ENCODE measurements around the gene NAT16. TPM values are rescaled to one million over a fixed set of nuclear protein-coding genes. Genes with fewer than 3 reads are reported as not detected.
A peak's percentile ranks its signal among the peaks of the same experiment; 100 is the strongest.

NAT16 gene
- total and polyA plus RNA-seq, 2 of the 8 experiments (the other 6 are each of a cell fraction or from before 2014, with no cell fraction given), result 0.26 to 0.84 TPM

DNA sequence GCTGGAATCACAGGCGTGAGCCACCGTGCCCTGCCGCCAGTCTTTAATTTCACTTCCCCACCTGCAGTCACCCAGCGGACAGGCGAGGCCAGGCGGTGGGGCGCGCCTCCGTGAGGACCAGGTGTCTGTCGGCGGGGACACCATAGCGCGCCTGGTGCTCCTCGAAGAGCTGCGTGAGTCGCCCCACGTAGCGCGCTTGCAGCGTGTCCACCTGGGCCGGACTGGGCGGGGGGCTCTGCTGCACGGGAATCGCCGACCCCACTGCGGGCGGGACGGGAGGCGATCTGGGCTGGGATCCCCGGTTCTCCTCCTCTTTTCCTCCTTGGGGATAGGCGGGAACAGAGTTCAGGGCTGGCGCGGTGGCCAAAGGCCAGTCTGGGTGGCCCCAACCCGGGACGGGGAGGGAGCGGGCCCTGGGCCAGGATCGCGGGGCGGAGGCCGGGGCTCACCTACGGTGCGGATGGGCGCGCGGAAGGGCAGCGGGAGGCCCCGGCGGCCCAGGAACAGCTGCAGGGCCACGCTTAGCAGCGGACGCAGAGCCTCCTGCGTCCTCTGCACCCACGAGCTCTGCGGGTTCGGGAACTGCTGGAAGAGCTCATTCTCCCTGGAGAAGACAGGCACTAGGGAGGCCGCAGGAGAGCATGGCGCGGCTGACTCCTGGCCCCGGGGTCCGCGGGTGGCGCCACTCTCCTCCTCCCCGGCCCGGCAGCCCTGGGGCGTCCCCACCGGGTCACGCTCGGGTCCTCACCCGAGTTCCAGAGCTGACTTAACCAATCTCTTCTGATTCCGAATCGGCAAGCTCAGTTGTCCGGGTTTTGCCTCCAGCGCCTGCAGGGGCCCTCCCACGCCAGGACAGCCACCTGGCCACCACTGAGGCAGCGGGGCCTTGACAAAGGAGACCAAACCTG, 21.9 kb upstream of the NAT16 start:
- Histone ChIP-seq H3K79me1 (ENCODE audit: low read depth, low read length) (no peaks in the 10 kb centered on the region), H4K20me1 (replicated peaks in 1 of 2; ENCODE audit: control insufficient read depth in 1 of 2, insufficient read depth in 2 of 2, low read length in 2 of 2) (peaks cover 0 to 2% of the 10 kb centered on the region in 2 experiments), H3K27ac (ENCODE audit: low read depth, low read length) (no peak overlapping the region), H3K4me2 (ENCODE audit: insufficient read depth in 1 of 2, low read depth in 2 of 2, low read length in 2 of 2) (peak overlapping the region; percentile 59 to 67), H3K56ac (replicated peaks; ENCODE audit: insufficient read length, low read depth, low read length) (peak overlapping the region; percentile 16), H3K27me3 (replicated peaks in 1 of 4; ENCODE audit: control insufficient read depth in 3 of 4, extremely low read depth in 1 of 4, insufficient read depth in 3 of 4, low read length in 3 of 4) (peaks cover 0 to 16% (median 9%) of the 10 kb centered on the region in 4 experiments; a peak in 5 of 7 replicates), H4K91ac (replicated peaks; ENCODE audit: insufficient read length, low read length) (peak overlapping the region; percentile 99), H2BK120ac (replicated peaks; ENCODE audit: low read depth, low read length) (peak overlapping the region; percentile 90), H2BK20ac (ENCODE audit: low read length) (peak overlapping the region; percentile 80; the same call in 1 of the 2 replicates), H2AK5ac (ENCODE audit: low read depth, low read length) (no peak overlapping the region), H3K14ac (ENCODE audit: insufficient read length) (no peak overlapping the region), H3K36me3 (ENCODE audit: control insufficient read depth in 2 of 4, insufficient read depth in 4 of 4, low read length in 3 of 4) (no peaks in the 10 kb centered on the region), H3K9me3 (ENCODE audit: insufficient read depth in 2 of 2, low read depth in 1 of 2, low read length in 1 of 2) (no peaks in the 10 kb centered on the region), H3K18ac (ENCODE audit: extremely low read depth, low read length) (peak overlapping the region; percentile 97), H4K5ac (ENCODE audit: insufficient read length, low read depth, low read length) (no peak overlapping the region), H3K4me3 (ENCODE audit: extremely low read depth in 1 of 4, insufficient read depth in 2 of 4, low read depth in 3 of 4, low read length in 4 of 4) (peak overlapping the region; percentile 37 to 60 (median 47)), H2BK12ac (ENCODE audit: low read depth, low read length) (peak overlapping the region; percentile 96; the same call in 1 of the 2 replicates), H3K4me1 (replicated peaks in 1 of 4; ENCODE audit: control insufficient read depth in 3 of 4, insufficient read depth in 4 of 4, low read length in 3 of 4) (peaks cover 5 to 21% (median 14%) of the 10 kb centered on the region in 4 experiments), H3K23me2 (ENCODE audit: low read depth, low read length) (peaks cover 8% of the 10 kb centered on the region; the same call in 1 of the 2 replicates), H3K79me2 (ENCODE audit: control insufficient read depth in 1 of 2, insufficient read depth in 2 of 2, low read length in 2 of 2) (no peaks in the 10 kb centered on the region), H2AFZ (ENCODE audit: low read length) (peak overlapping the region; percentile 86; the same call in 1 of the 2 replicates), H2BK5ac (ENCODE audit: low read depth, low read length) (peak overlapping the region; percentile 52; the same call in 1 of the 2 replicates), H3K23ac (ENCODE audit: insufficient read length) (no peak overlapping the region), H4K8ac (ENCODE audit: extremely low read depth, insufficient read depth, low read length) (peak overlapping the region; percentile 75), H3K9ac (replicated peaks in 1 of 4; ENCODE audit: extremely low read depth in 1 of 4, low read depth in 3 of 4, low read length in 3 of 4) (peak overlapping the region in 2 of 4 experiments; percentile 25 to 38; a peak in 3 of 7 replicates), H3K4ac (replicated peaks; ENCODE audit: insufficient read length, low read depth, low read length) (no peak overlapping the region), H2BK15ac (ENCODE audit: low read length) (peak overlapping the region; percentile 61; the same call in 1 of the 2 replicates)
- FAIRE-seq, result no peak
- WGBS, 2 experiments (ENCODE audit: extremely low coverage in 1 of 2, insufficient coverage in 1 of 2, insufficient read length in 1 of 2, insufficient replicate concordance in 2 of 2, low coverage in 1 of 2, low lambda C conversion rate in 2 of 2, missing lambda C conversion rate in 1 of 2), result 13% methylated on average over 51 of the region's 75 CpGs; no CpG with 5 or more reads in 1 of the 2 experiments
- ChIA-PET CTCF (ENCODE audit: partially characterized antibody) (interaction anchor here (0.6 to 3.0 kb wide), 12 partner anchors 10 to 115 kb away, joined by 3 to 22 read pairs (median 4); partner anchors contain the start of genes PLOD3 and ZNHIT1), POLR2A (ENCODE audit: partially characterized antibody) (interaction anchor here (0.5 to 4.5 kb wide), 12 partner anchors 9 to 97 kb away, joined by 3 to 17 read pairs (median 4); partner anchors contain the start of genes PLOD3 and ZNHIT1)
- peak in 1 of 2 experiments; percentile 78 for DNase-seq (ENCODE audit: low read depth in 1 of 2, low spot score in 2 of 2)
- TF ChIP-seq POLR2AphosphoS5 (IDR thresholded peaks at IDR 0.05; ENCODE audit: low read depth, low read length), result no peak
- TF ChIP-seq SIX5 (IDR thresholded peaks at IDR 0.05; ENCODE audit: low read depth, low read length), result no peak
- peak; percentile 75 for TF ChIP-seq ASH2L (IDR thresholded peaks at IDR 0.05; ENCODE audit: low read length)
- no peak for TF ChIP-seq NRF1 (IDR thresholded peaks at IDR 0.05; ENCODE audit: low read depth, low read length)
- TF ChIP-seq, protein P1, sequence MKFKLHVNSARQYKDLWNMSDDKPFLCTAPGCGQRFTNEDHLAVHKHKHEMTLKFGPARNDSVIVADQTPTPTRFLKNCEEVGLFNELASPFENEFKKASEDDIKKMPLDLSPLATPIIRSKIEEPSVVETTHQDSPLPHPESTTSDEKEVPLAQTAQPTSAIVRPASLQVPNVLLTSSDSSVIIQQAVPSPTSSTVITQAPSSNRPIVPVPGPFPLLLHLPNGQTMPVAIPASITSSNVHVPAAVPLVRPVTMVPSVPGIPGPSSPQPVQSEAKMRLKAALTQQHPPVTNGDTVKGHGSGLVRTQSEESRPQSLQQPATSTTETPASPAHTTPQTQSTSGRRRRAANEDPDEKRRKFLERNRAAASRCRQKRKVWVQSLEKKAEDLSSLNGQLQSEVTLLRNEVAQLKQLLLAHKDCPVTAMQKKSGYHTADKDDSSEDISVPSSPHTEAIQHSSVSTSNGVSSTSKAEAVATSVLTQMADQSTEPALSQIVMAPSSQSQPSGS (IDR thresholded peaks at IDR 0.05; ENCODE audit: low read length), result no peak
- TF ChIP-seq CBX8 (IDR thresholded peaks at IDR 0.05; ENCODE audit: borderline replicate concordance, low read depth, low read length), result no peak
- no peak for TF ChIP-seq JUN (IDR thresholded peaks at IDR 0.05; ENCODE audit: low read depth, low read length)
- TF ChIP-seq KDM1A (IDR thresholded peaks at IDR 0.05; ENCODE audit: borderline replicate concordance, low read length), result no peak
- no peak for TF ChIP-seq SAP30 (IDR thresholded peaks at IDR 0.05; ENCODE audit: insufficient read depth, insufficient replicate concordance, low read length)

Data from H1 (cell line).